Stimulated activated CD4-positive, alpha-beta T cell treated with anti-CD3 and anti-CD28 coated beads, Interleukin-4, amount 100 ng/mL, for 4 hours (primary cell): ENCODE results near the gene ESR1.
"Not testable (repeated sequence)": the region's sequence is repeated elsewhere in the genome, so short reads cannot be mapped to it uniquely, and the experiment has no call there.

ENCODE experiments used
- DNase-seq, 2 experiments: peaks; one replicate each; pipeline ENCODE4 v3.0.0-alpha.2; 2020

The ESR1 gene

GRCh38 chr6:152099446-152100182 lies 292.1 kb downstream of the ESR1 start:
- no peak for DNase-seq

- DNase-seq, result no peak
Measured at GRCh38 chr6:152100183-152100618, 292.7 kb downstream of the ESR1 start.

GRCh38 chr6:152107973-152108372 lies 300.5 kb downstream of the ESR1 start:
- no peak for DNase-seq

GRCh38 chr6:152110886-152111820 lies 303.7 kb downstream of the ESR1 start:
- no peak for DNase-seq

- DNase-seq, result no peak
Measured at GRCh38 chr6:152112491-152113261, 305.2 kb downstream of the ESR1 start.

GRCh38 chr6:152117156-152118133 lies 310.0 kb downstream of the ESR1 start:
- DNase-seq, result no peak

GRCh38 chr6:152118224-152118623 lies 310.7 kb downstream of the ESR1 start:
- DNase-seq, result no peak

GRCh38 chr6:152118678-152119077 lies 311.2 kb downstream of the ESR1 start:
- DNase-seq, result no peak

- DNase-seq, result no peak
Measured at GRCh38 chr6:152119831-152120230, 312.3 kb downstream of the ESR1 start.

- no peak for DNase-seq
Measured at GRCh38 chr6:152121910-152122309, 314.4 kb downstream of the ESR1 start.

GRCh38 chr6:152122434-152122833 lies 315.0 kb downstream of the ESR1 start:
- DNase-seq, result no peak

GRCh38 chr6:152123076-152123475 lies 315.6 kb downstream of the ESR1 start:
- no peak for DNase-seq

GRCh38 chr6:152124429-152125074 lies 317.1 kb downstream of the ESR1 start:
- DNase-seq, result no peak

GRCh38 chr6:152127432-152128165 lies 320.1 kb downstream of the ESR1 start:
- DNase-seq, result no peak

GRCh38 chr6:152129691-152130151 lies 322.2 kb downstream of the ESR1 start:
- DNase-seq, result no peak

GRCh38 chr6:152130441-152130840 lies 323.0 kb downstream of the ESR1 start:
- DNase-seq, result no peak

- DNase-seq, result no peak
Measured at GRCh38 chr6:152135755-152136448, 328.4 kb downstream of the ESR1 start.

GRCh38 chr6:152136449-152136825 lies 329.0 kb downstream of the ESR1 start:
- no peak for DNase-seq

GRCh38 chr6:152138344-152138743 lies 330.9 kb downstream of the ESR1 start:
- DNase-seq, result not testable (repeated sequence)

- no peak for DNase-seq
Measured at GRCh38 chr6:152142105-152142504, 334.6 kb downstream of the ESR1 start.
